SW480 (cell line): Measurements from ENCODE around the gene SCAMP1.
"Not testable (repeated sequence)": the region's sequence is repeated elsewhere in the genome, so short reads cannot be mapped to it uniquely, and the experiment has no call there.

Experiments
- DNase-seq: peaks from one replicate; pipeline ENCODE4 v3.0.0-alpha.2; 2016; ENCODE audit warnings: low spot score

Gene SCAMP1

DNA sequence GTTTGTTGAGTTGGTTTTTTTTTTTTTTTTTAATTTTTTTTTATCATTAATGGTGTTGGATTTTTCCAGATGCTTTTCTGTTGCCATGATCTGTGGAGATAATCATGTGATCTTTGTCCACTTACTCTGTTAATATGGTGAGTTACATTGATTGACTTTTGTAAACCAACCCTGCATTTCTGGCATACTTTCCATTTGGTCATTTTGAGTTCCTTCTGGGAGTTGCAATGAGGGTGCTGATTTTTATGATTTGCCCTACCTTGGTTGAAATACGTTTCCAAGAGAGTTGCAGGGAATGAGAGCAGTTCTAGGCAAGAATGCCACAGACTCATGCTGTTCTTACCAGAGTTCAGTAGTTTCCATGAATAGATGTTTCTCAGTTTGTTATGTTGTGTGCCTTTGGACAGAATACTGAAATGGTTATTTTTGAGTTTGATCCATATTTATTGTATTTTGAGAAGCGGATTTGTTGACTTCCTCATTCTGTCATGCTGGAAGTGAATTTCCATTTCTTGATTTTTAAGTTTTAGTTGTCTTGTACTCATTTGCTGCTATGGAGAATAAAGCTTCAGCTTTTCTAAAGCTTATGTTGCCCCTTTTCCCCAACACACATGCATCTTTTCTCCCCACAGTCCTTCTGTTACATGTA is 69.0 kb downstream of the SCAMP1 start:
- no peak for DNase-seq

DNA sequence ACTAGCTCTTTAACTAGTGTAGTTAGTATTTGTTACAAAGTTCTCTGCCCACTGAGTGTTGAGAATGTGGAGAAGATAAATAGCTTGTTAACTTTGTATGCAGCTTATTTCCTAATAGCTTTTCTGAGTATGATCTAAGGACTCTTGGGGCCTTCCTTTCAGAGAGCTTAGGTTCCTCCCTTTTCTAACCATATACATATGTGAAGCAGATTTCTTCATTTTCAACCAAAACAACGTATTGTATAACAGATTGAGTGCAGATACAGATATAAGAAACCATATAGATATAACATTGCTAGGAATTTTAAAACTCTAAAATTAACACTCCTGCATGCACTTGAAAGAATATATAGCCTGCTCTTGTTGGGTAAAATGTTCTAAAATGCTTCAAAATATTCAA is 70.4 kb downstream of the SCAMP1 start:
- DNase-seq, result no peak

DNA sequence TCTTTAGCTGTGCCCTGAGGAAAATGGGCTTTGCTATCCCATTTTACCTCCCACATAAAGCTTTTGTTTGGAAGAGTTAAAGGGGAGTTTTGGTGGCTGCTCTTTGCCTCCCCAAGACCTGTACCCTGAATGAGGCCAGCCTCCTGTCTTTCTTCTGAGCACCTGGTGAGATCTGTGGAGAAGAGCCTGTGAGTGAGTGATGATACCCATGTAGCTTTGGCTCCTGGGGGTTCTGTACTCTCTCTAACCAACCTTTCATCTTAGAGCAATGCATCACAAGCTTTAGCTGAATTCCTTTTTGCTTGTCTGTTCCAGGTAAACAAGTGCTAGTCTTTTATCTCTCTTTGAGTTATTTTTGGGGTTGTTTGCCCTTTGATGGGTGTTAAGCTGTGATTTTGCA is 73.6 kb downstream of the SCAMP1 start:
- no peak for DNase-seq

- no peak for DNase-seq
Observed at GRCh38 chr5:78447775-78448424, 87.5 kb downstream of the SCAMP1 start.

DNA sequence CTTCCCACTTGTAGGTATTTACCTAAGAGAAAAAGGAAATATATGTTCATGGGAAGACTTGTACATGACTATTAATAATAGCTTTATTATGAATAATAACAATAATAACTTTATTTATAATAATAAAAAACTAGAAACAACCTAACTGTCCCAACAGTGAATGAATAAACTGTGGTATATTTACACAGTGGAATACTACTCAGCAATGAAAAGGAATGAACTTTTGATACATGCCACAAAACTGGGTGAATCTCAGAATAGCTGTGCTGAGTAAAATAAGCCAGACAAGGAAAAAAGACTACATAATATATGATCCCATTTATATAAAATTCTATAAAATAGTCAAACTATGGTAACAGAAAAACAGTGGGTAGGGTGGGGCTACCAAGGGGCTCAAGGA is 88.7 kb downstream of the SCAMP1 start:
- no peak for DNase-seq

GRCh38 chr5:78457507-78457906 is 97.1 kb downstream of the SCAMP1 start:
- not testable (repeated sequence) for DNase-seq

DNA sequence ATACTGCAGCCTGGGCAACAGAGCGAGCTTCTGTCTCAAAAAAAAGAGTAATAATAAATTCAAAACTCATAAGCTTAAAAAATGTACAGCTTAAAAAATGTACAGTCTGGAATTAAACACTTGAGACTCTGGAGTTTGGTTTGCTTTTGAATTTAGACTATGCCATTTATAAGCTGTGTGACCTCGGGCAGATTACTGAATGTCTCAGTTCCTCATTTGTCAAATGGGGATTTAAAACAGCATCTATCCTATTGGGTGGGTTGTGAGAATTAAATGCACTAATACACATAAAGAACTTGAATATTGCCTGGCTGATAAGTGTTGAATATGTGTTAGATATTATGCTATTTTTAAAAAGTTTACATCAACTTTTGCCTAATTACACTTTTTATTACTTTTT is 98.4 kb downstream of the SCAMP1 start:
- DNase-seq, result no peak

DNA sequence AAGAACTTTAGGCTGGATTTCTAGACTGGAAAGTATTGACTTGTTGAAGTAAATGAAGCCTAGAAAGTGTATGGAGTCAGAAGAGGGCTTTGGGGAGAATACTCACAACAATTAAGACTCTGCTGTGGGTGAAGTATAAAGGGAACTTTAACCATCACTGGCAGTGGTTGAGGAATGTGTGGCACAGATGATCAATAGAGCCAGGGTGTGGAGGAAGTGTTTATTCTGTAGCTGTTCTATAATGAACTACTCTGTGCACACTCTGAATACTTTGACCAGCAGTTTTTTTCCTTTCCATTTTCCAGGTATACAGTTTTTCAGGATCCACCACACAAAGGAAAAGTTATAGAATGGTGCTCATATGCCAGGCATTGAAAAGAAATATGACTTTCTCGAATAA is 106.7 kb downstream of the SCAMP1 start:
- no peak for DNase-seq

GRCh38 chr5:78467752-78468357 is 107.4 kb downstream of the SCAMP1 start:
- peak; percentile 47 for DNase-seq

DNA sequence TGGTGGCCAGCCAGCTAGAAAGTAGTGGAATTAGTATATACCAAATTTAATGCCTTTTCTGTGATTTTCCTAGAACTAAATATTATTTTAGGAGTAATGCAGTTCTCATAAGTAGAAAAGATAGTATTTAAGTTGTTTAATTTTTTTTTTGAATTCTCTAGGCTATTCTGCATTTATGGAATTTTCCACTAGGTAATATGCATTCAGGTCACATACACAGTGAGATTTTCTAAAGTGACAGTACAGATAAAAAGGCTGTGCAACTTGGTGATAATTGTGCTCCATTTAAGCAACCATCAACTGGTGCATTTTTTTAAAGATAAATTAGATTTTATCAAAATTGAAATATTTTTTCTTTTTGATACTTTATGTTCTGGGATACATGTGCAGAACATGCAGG is 111.5 kb downstream of the SCAMP1 start:
- DNase-seq, result no peak

GRCh38 chr5:78472469-78473106 is 112.2 kb downstream of the SCAMP1 start:
- no peak for DNase-seq

DNA sequence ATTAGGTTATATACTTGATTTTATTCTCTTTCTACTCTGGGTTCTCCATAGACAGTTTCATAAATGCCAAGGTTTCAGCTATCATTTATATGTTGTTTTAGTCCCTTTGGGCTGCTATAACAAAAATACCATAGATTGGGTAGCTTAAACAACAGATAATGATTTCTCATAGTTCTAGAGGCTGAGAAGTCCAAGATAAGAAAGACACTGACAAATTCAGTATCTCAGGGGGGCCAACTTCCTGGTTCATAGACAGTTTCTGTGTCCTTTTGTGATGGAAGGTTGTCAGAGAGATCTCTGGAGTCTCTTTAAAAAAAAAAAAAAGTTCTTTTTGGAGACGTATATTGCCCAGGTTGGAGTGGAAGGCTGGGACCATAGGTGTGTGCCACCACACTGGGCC is 113.3 kb downstream of the SCAMP1 start:
- DNase-seq, result no peak

DNA sequence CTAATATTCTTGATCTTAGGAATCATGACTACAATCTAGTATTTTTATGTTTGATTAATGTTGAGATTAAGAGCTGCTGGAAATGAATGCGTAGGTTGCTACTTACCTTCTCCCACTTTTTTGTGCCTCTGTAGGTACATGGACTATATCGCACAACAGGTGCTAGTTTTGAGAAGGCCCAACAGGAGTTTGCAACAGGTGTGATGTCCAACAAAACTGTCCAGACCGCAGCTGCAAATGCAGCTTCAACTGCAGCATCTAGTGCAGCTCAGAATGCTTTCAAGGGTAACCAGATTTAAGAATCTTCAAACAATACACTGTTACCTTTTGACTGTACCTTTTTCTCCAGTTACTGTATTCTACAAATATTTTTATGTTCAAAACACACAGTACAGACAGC is 115.0 kb downstream of the SCAMP1 start:
- no peak for DNase-seq

DNA sequence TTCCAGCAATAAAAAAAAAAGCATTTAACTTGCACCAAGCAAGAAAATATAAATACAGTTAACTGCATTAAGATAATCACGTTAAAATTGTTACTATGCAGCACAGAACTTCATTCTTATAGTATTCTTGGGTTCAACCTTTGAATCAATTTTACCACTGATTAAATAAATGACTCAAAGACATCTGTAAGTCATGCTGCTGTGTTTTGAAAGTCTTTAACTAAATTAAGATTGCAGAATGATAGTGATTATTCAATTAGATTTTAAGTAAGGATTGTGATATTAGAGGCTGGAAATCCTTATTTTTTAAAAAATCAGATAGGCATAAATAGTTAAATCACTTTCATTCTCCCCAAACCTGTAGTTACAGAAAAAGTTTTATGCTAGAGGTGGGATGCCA is 116.4 kb downstream of the SCAMP1 start:
- DNase-seq, result no peak

DNA sequence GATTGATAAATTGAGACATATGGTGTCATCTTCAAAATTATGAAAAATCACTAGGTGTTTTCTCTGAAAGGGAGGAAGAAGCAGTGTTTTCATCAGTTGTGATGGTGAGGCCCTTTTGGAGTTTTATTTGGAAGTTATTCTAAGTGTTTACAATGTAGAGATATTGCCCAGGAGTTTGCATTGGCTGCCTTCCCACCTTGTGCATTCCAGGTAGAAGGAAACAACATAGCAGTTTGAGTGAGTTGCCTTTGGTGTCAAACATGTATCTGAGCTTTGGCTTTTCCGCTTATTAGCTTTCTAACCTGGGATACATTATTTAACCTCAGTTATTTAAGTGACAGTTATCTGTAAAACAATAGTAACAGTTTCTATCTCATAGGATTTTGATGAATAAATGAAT is 122.5 kb downstream of the SCAMP1 start:
- DNase-seq, result no peak

GRCh38 chr5:78483809-78484521 is 123.5 kb downstream of the SCAMP1 start:
- DNase-seq, result no peak

- no peak for DNase-seq
Observed at GRCh38 chr5:78486218-78486617, 125.8 kb downstream of the SCAMP1 start.

GRCh38 chr5:78487846-78488245 is 127.4 kb downstream of the SCAMP1 start:
- DNase-seq, result no peak

DNA sequence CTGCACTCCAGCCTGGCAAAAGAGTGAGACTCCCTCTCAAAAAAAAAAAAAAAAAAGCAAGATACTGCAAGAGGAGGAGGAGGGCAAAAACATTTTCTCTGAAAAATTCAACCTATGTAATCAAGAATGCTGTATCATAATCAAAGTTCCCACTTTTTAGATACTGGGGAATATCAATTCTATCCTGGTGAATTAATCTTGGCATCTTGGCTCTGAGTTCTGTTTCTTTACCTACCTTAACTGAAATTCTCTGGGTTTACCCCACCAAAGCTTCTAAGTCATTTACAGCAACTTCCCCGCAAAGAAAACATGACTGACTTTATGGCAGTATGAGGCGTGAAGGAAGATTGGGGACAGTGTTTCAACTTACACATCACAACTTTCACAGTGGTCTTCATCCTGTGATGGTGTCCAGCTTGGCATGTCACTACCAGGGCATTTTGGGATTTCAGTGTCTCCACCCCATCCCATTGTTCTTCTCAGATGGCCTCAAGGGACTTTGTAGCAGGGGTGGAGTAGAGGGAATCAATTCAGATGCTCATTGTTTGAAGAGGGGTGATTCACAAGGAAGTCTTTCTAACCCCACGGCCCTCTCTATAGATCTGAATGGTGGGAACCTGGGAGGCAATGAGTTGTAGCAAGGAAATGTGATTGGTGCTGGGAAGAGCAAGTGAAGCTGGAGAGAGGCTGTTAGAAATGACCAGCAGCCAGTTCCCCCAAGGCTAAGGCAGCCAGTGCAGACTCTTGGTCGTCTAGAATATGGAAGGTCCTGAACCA is 130.5 kb downstream of the SCAMP1 start:
- no peak for DNase-seq

GRCh38 chr5:78492224-78492623 is 131.8 kb downstream of the SCAMP1 start:
- no peak for DNase-seq

DNA sequence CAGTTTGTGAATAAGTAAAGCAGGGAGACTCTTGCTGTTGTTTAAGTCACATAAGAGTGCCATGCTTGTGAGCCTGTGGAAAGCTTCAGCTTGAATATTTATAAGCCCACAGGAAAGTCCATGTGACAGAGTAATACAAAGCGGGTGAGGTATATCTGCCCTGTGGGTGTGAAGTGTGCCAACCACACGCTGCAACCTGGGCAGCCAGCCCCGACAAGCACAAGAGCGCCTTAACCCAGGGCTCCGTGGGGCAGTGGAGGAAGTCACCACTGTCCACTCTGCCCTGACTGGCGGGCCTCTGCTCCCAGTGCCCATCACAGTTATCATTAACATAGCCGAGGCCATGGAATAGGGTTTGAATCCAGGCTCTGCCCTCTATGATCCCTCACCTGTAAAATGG is 132.2 kb downstream of the SCAMP1 start:
- DNase-seq, result no peak

DNA sequence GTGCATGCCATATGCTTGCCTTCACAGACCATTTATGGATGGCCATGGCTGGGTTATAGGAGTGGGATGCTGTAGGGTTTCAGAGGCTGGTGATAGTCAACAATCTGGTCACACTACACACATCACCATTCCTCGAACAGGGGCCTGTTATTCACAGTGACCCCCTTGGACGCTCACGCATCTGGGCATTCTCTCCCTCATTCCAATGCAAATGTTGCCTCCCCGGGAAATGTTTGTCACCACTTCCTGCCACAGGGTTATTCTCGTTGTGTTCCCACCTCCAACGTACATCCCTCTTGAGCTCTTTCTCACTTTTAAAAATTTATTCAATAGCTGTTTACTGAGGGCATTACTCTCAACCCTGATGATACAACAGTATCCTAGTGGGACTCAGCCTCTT is 135.4 kb downstream of the SCAMP1 start:
- no peak for DNase-seq
